HCT116 (cell line): ENCODE results near the gene DNAJB9. TPM values are rescaled to one million over a fixed set of nuclear protein-coding genes. Genes with fewer than 3 reads are reported as not detected.

Experiments used
- ATAC-seq: fragments of 200-7000 bp; cut with Tn5 transposase; 2 replicates; pipeline ENCODE4 v1.9.1; 2020; ENCODE audit warnings: mild to moderate bottlenecking, moderate library complexity
- BruUV-seq: library from RNA; stranded (reverse); fragments of 400-500 nt; replicated peaks from 2 replicates; lab custom pipeline; 2021; lab: Mats Ljungman, UMichigan
- CTCF ChIA-PET: fragments of 300-600 bp; sonication (Branson Sonifier 250); formaldehyde crosslinking; loops from one replicate; lab custom pipeline; 2021; ENCODE audit warnings: antibody characterized with exemption; lab: Charles Lee
- POLR2A ChIA-PET: fragments of 300-600, 350-600 bp; sonication (Branson Sonifier 250); formaldehyde crosslinking; loops from one replicate; lab custom pipeline; 2021; ENCODE audit warnings: antibody characterized with exemption; lab: Charles Lee
- RAD21 ChIA-PET, 2 experiments: fragments of 300-600 bp; sonication (Branson Sonifier 250); formaldehyde crosslinking; loops; one replicate each; lab custom pipeline; 2023; ENCODE audit warnings: low total read pairs in 2 of 2; ENCODE audit not compliant: uncharacterized antibody in 2 of 2, unreplicated experiment in 2 of 2, low non-redundant PET in 1 of 2; lab: Charles Lee
- DNase-seq: peaks from one replicate; pipeline ENCODE4 v3.0.0-alpha.2; 2010; ENCODE audit warnings: low read depth, low spot score
- H2AFZ ChIP-seq: fragments of 200-600 bp; shearing (Covaris generic), sonication (generic); 2 replicates; pipeline ENCODE4 v1.6.1; 2017; ENCODE audit warnings: low read depth, mixed run types, mixed read lengths, antibody characterized with exemption, low read length; ENCODE audit not compliant: poor library complexity, severe bottlenecking
- H3K27ac ChIP-seq: 2 replicates; pipeline ENCODE4 v1.5.1; 2012; ENCODE audit warnings: low read depth, low read length
- H3K27me3 ChIP-seq: fragments of 200-600 bp; sonication (generic); 2 replicates; pipeline ENCODE4 v1.6.1; 2016; ENCODE audit warnings: mixed run types, low read length, mixed read lengths; ENCODE audit not compliant: insufficient read depth
- H3K36me3 ChIP-seq, 2 experiments: fragments of 200-500 bp in 1 of 2; fragments of 200-600 bp in 1 of 2; sonication (Bioruptor generic) in 1 of 2; sonication (generic) in 1 of 2; 2 replicates each; pipeline versions ENCODE4 v1.5.1 to v1.6.1; 2014 to 2016; ENCODE audit warnings: low read length in 2 of 2, inconsistent platforms in 1 of 2, mixed read lengths in 1 of 2, mixed run types in 1 of 2; ENCODE audit not compliant: insufficient read depth in 2 of 2, control insufficient read depth in 1 of 2
- H3K4me1 ChIP-seq, 2 experiments: fragments of 200-600 bp in 1 of 2; sonication (generic) in 1 of 2; 2 replicates each; pipeline versions ENCODE4 v1.5.1 to v1.6.1; 2012 to 2017; ENCODE audit warnings: low read length in 2 of 2, inconsistent platforms in 1 of 2, mild to moderate bottlenecking in 1 of 2, mixed read lengths in 1 of 2, mixed run types in 1 of 2, moderate library complexity in 1 of 2; ENCODE audit not compliant: insufficient read depth in 2 of 2, control insufficient read depth in 1 of 2
- H3K4me2 ChIP-seq: fragments of 200-600 bp; sonication (generic); 2 replicates; pipeline ENCODE4 v1.6.1; 2017; ENCODE audit warnings: mixed run types, low read length, mixed read lengths
- H3K4me3 ChIP-seq, 2 experiments: fragments of 200-600 bp in 1 of 2; sonication (generic) in 1 of 2; replicated peaks in 1 of 2; 2 replicates each; pipeline ENCODE4 v1.5.1; 2011 to 2016; ENCODE audit warnings: low read length in 2 of 2, control low read depth in 1 of 2, low read depth in 1 of 2, mild to moderate bottlenecking in 1 of 2, mixed read lengths in 1 of 2, mixed run types in 1 of 2
- H3K79me2 ChIP-seq: fragments of 200-600 bp; sonication (generic); 2 replicates; pipeline ENCODE4 v1.6.1; 2017; ENCODE audit warnings: mild to moderate bottlenecking, mixed run types, low read length, moderate library complexity, mixed read lengths; ENCODE audit not compliant: insufficient read depth
- H3K9ac ChIP-seq: fragments of 200-600 bp; sonication (generic); 2 replicates; pipeline ENCODE4 v1.6.1; 2016; ENCODE audit warnings: low read length, mixed read lengths
- H3K9me2 ChIP-seq: fragments of 200-600 bp; sonication (generic), shearing (Covaris generic); 2 replicates; pipeline ENCODE4 v1.6.1; 2017; ENCODE audit warnings: mixed run types, mild to moderate bottlenecking, moderate library complexity; ENCODE audit not compliant: insufficient read depth
- H3K9me3 ChIP-seq, 2 experiments: fragments of 200-500 bp in 1 of 2; fragments of 200-600 bp in 1 of 2; sonication (Bioruptor generic) in 1 of 2; sonication (generic) in 1 of 2; 2 replicates each; pipeline ENCODE4 v1.6.1; 2014 to 2017; ENCODE audit warnings: low read length in 2 of 2, mixed read lengths in 2 of 2, inconsistent platforms in 1 of 2, low read depth in 1 of 2, mild to moderate bottlenecking in 1 of 2, mixed run types in 1 of 2, moderate library complexity in 1 of 2; ENCODE audit not compliant: control insufficient read depth in 1 of 2, insufficient read depth in 1 of 2
- H4K20me1 ChIP-seq: fragments of 200-600 bp; sonication (generic), shearing (Covaris generic); 2 replicates; pipeline ENCODE4 v1.6.1; 2017; ENCODE audit warnings: mixed run types, mild to moderate bottlenecking, moderate library complexity; ENCODE audit not compliant: insufficient read depth
- ATF3 ChIP-seq: IDR thresholded peaks from 2 replicates; pipeline ENCODE4 v1.6.1; 2012
- CBX3 ChIP-seq: IDR thresholded peaks from 2 replicates; pipeline ENCODE4 v1.6.1; 2012; ENCODE audit warnings: low read depth
- CEBPB ChIP-seq: IDR thresholded peaks from 2 replicates; pipeline ENCODE4 v1.6.1; 2012; ENCODE audit warnings: low read depth
- EGR1 ChIP-seq: IDR thresholded peaks from 2 replicates; pipeline ENCODE4 v1.6.1; 2012; ENCODE audit warnings: low read depth
- ELF1 ChIP-seq: IDR thresholded peaks from 2 replicates; pipeline ENCODE4 v1.6.1; 2012; ENCODE audit warnings: low read depth, borderline replicate concordance
- EZH2phosphoT487 ChIP-seq: fragments of 200-600 bp; IDR thresholded peaks from 2 replicates; pipeline ENCODE4 v1.6.1; 2018; ENCODE audit warnings: antibody characterized with exemption, borderline replicate concordance
- FOSL1 ChIP-seq: IDR thresholded peaks from 2 replicates; pipeline ENCODE4 v1.6.1; 2012; ENCODE audit warnings: low read depth
- JUND ChIP-seq: IDR thresholded peaks from 2 replicates; pipeline ENCODE4 v1.6.1; 2012
- MAX ChIP-seq: IDR thresholded peaks from 2 replicates; pipeline ENCODE4 v1.6.1; 2012
- POLR2A ChIP-seq: IDR thresholded peaks from 2 replicates; pipeline ENCODE4 v1.7.0; 2011; ENCODE audit warnings: borderline replicate concordance; ENCODE audit not compliant: insufficient read depth, insufficient read length; ENCODE audit errors: extremely low read depth
- POLR2AphosphoS5 ChIP-seq: IDR thresholded peaks from 2 replicates; pipeline ENCODE4 v1.6.1; 2011; ENCODE audit warnings: mild to moderate bottlenecking, low read depth, low read length, moderate library complexity
- REST ChIP-seq: IDR thresholded peaks from 2 replicates; pipeline ENCODE4 v1.6.1; 2012; ENCODE audit warnings: low read depth
- SIN3A ChIP-seq: IDR thresholded peaks from 2 replicates; pipeline ENCODE4 v1.6.1; 2012; ENCODE audit warnings: low read depth
- SP1 ChIP-seq: IDR thresholded peaks from 2 replicates; pipeline ENCODE4 v1.6.1; 2012; ENCODE audit warnings: low read depth
- TCF7L2 ChIP-seq: IDR thresholded peaks from 2 replicates; pipeline ENCODE4 v1.7.0; 2011; ENCODE audit warnings: borderline replicate concordance, inconsistent platforms; ENCODE audit not compliant: insufficient read depth, insufficient read length; ENCODE audit errors: extremely low read depth
- YY1 ChIP-seq: IDR thresholded peaks from 2 replicates; pipeline ENCODE4 v1.6.1; 2011; ENCODE audit warnings: low read length, low read depth, moderate library complexity, mild to moderate bottlenecking; ENCODE audit not compliant: insufficient replicate concordance; ENCODE audit errors: extremely low read depth
- ZBTB33 ChIP-seq: IDR thresholded peaks from 2 replicates; pipeline ENCODE4 v1.6.1; 2011; ENCODE audit warnings: mild to moderate bottlenecking, low read length, moderate library complexity; ENCODE audit not compliant: insufficient replicate concordance; ENCODE audit errors: extremely low read depth
- ZNF274 ChIP-seq: fragments of 200-500 bp; sonication (Bioruptor generic); IDR thresholded peaks from 2 replicates; pipeline ENCODE4 v1.6.1; 2014; ENCODE audit warnings: mild to moderate bottlenecking, low read depth, low read length, inconsistent platforms
- intact Hi-C: fragments of 100-400 bp; cut with micrococcal nuclease; formaldehyde crosslinking; loops from 2 replicates; pipeline ENCODE4 v1.10.0; 2022
- total RNA-seq: library from RNA; stranded (reverse); gene quantifications from one replicate; pipeline ENCODE4 v1.2.1, GENCODE V29; 2021; ENCODE audit not compliant: unreplicated experiment

The DNAJB9 gene
- total RNA-seq, 1 experiment from 2014 or later: 10.1 TPM

GRCh38 chr7:108590606-108591005 lies 20.9 kb downstream of the DNAJB9 start:
- Histone ChIP-seq H3K4me1 (no peaks in the 10 kb centered on the region), H3K36me3 (no peaks in the 10 kb centered on the region), H3K27ac (no peak overlapping the region), H2AFZ (no peak overlapping the region), H3K4me3 (no peak overlapping the region), H3K9me3 (no peaks in the 10 kb centered on the region), H3K4me2 (no peak overlapping the region), H3K27me3 (no peaks in the 10 kb centered on the region), H3K9me2 (no peaks in the 10 kb centered on the region), H3K79me2 (no peaks in the 10 kb centered on the region), H3K9ac (no peak overlapping the region), H4K20me1 (no peaks in the 10 kb centered on the region)
- ChIA-PET POLR2A (no interaction called here), RAD21 (no interaction called here), CTCF (no interaction called here)
- ATAC-seq: no peak
- intact Hi-C loops: no loop called here
- no TSS peak for BruUV-seq
- no peak for DNase-seq
- no peak for TF ChIP-seq EZH2phosphoT487
- TF ChIP-seq EGR1: no peak
- TF ChIP-seq MAX: no peak
- no peak for TF ChIP-seq SP1
- TF ChIP-seq CBX3: no peak
- no peak for TF ChIP-seq ZNF274
- no peak for TF ChIP-seq POLR2A
- TF ChIP-seq TCF7L2: no peak
- TF ChIP-seq JUND: no peak
- no peak for TF ChIP-seq CEBPB
- no peak for TF ChIP-seq YY1
- no peak for TF ChIP-seq POLR2AphosphoS5
- TF ChIP-seq ELF1: no peak
- TF ChIP-seq SIN3A: no peak
- no peak for TF ChIP-seq ATF3
- no peak for TF ChIP-seq REST
- TF ChIP-seq FOSL1: no peak
- no peak for TF ChIP-seq ZBTB33
